Epithelial cell of esophagus (primary cell): ENCODE results near the gene HOXD11.
A peak's percentile ranks its signal among the peaks of the same experiment; 100 is the strongest.

Source experiments
- DNase-seq: peaks from one replicate; pipeline ENCODE4 v3.0.0; 2010; ENCODE audit warnings: low read depth
- H3K4me3 ChIP-seq: 2 replicates; pipeline ENCODE4 v1.5.1; 2011; ENCODE audit warnings: mild to moderate bottlenecking, low read length, control low read depth
- TF ChIP-seq, protein P1 (sequence below): IDR thresholded peaks from 2 replicates; pipeline ENCODE4 v1.5.1; 2011; ENCODE audit warnings: low read depth, mild to moderate bottlenecking, low read length, control low read depth, inconsistent platforms; ENCODE audit not compliant: insufficient read depth; ENCODE audit errors: missing control alignments

Gene HOXD11

GRCh38 chr2:176129813-176130146 is 22.7 kb downstream of the HOXD11 start:
- no peak for DNase-seq
- TF ChIP-seq, protein P1, sequence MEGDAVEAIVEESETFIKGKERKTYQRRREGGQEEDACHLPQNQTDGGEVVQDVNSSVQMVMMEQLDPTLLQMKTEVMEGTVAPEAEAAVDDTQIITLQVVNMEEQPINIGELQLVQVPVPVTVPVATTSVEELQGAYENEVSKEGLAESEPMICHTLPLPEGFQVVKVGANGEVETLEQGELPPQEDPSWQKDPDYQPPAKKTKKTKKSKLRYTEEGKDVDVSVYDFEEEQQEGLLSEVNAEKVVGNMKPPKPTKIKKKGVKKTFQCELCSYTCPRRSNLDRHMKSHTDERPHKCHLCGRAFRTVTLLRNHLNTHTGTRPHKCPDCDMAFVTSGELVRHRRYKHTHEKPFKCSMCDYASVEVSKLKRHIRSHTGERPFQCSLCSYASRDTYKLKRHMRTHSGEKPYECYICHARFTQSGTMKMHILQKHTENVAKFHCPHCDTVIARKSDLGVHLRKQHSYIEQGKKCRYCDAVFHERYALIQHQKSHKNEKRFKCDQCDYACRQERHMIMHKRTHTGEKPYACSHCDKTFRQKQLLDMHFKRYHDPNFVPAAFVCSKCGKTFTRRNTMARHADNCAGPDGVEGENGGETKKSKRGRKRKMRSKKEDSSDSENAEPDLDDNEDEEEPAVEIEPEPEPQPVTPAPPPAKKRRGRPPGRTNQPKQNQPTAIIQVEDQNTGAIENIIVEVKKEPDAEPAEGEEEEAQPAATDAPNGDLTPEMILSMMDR: no peak
- no peak overlapping the region for H3K4me3 ChIP-seq

GRCh38 chr2:176130147-176130956 is 23.3 kb downstream of the HOXD11 start:
- H3K4me3 ChIP-seq: no peak overlapping the region
- TF ChIP-seq, protein P1: no peak
- DNase-seq: peak; percentile 14

- no peak for DNase-seq
- H3K4me3 ChIP-seq: no peak overlapping the region
- TF ChIP-seq, protein P1: no peak
Measured at GRCh38 chr2:176130957-176131847, 24.1 kb downstream of the HOXD11 start.

DNA sequence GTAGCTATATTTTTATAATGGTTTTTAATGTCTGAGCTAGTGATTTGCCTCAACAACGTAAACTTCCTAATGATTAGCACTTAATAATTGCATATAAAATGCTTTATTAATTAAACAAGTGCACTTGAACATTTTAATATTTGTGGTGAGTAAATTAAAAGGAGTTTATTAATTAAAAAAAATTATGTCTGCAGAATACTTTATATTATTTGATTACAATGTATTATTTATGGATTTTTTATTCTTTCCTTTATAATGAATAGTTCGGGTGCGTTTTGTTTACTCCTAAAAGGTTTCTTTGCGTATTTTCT is 24.7 kb downstream of the HOXD11 start:
- no peak overlapping the region for H3K4me3 ChIP-seq
- TF ChIP-seq, protein P1: no peak
- no peak for DNase-seq

DNA sequence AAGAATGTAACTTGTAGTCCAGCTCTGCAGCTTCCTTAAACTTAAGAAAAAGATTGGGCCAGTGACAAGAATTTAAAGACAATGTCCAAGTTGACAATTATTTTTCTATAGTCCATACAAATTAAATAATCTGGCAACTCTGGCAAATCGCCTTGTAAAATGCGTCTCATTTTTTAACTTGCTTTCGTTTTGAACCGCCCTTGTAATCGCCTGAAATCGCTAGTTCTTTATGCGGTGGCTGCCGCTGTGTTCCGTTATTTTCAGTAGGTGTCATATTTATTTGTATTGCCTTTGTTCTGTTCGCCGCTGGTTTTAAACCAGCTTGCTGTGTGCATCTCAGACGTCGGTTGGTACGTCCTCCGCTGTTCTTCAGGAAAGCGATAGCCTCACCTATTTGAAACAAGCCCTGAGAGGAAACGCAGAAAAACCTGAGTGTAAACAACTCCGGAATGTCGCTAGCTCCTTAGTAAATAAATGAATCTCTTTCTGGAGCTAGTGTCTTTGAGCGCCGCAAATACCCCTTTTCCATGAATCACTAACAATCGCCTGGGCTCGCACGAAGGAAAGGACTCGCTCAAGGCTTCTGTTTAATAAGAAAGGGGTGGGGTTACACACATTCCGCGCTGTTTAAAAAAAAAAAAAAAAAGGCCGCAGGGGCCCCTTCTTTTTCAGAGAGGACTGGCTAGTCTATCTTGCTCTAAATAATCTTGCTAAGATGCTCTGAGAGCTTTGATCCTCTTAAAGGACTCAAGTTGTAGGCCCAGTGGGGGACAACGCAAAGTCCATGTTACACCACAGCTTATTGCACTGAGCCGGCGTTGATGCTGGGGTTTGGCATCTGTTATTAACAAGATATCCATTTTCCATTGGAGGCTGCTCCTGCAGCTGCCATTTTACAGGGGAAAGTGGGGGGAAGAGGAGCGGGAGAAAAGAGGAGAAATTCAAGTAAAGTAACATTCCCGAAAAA is 25.4 kb downstream of the HOXD11 start:
- TF ChIP-seq, protein P1: no peak
- DNase-seq: no peak
- H3K4me3 ChIP-seq: no peak overlapping the region

DNA sequence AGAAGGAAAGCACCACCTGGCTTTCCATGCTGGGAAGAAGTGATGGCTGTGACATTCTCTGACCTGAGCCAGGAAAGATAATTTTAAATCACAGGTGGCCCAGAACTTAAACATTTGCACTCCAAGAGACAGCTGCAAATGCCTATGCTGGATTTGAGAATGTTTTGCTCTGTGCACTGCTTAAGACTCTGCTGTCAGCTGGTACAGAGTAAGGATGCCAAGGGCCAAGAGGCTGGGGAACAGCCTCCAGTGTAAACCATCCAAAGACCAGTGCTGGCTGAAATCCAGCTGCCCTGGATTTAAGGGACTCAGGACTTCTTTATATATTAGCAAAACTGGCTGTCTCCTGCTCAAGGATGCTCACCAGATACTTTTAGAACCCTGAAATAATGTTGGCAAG is 26.3 kb downstream of the HOXD11 start:
- no peak overlapping the region for H3K4me3 ChIP-seq
- no peak for DNase-seq

More for the DNA sequence above, 26.3 kb downstream of the HOXD11 start:
- TF ChIP-seq, protein P1: no peak
